ENCODE measurements around the gene OR2H2.

Gene OR2H2

GRCh38 chr6:29628419-29629281 is 43.7 kb downstream of the OR2H2 start:
- peak in 2 of 3 experiments; percentile 30 to 31 for DNase-seq (ENCODE audit: low read depth in 2 of 3, low spot score in 2 of 3)

GRCh38 chr6:29629571-29629970 is 44.6 kb downstream of the OR2H2 start:
- no peak for DNase-seq (ENCODE audit: low read depth in 2 of 3, low spot score in 2 of 3)

GRCh38 chr6:29630315-29630714 is 45.4 kb downstream of the OR2H2 start:
- no peak for DNase-seq (ENCODE audit: low read depth in 2 of 3, low spot score in 2 of 3)

- DNase-seq (ENCODE audit: low read depth in 2 of 3, low spot score in 2 of 3) = no peak
These were observed 46.4 kb downstream of the OR2H2 start for GRCh38 chr6:29631209-29631810.

- DNase-seq (ENCODE audit: low read depth in 2 of 3, low spot score in 2 of 3) = peak in 1 of 3 experiments; percentile 20
These were observed 47.2 kb downstream of the OR2H2 start for GRCh38 chr6:29631860-29632731.

GRCh38 chr6:29632789-29633533 is 48.0 kb downstream of the OR2H2 start, which contains the start of gene GABBR1:
GABBR1 (minus strand) TSS chr6:29633183; CDS start chr6:29632385, 798 bp downstream.
- peak in 2 of 3 experiments; percentile 26 to 37 for DNase-seq (ENCODE audit: low read depth in 2 of 3, low spot score in 2 of 3)

GRCh38 chr6:29633534-29633905 is 48.6 kb downstream of the OR2H2 start:
- DNase-seq (ENCODE audit: low read depth in 2 of 3, low spot score in 2 of 3) = no peak

- no peak for DNase-seq (ENCODE audit: low read depth in 2 of 3, low spot score in 2 of 3)
These were observed 52.3 kb downstream of the OR2H2 start for GRCh38 chr6:29637247-29637646.

All from activated CD8-positive, alpha-beta memory T cell treated with anti-CD3 and anti-CD28 coated beads for 48 hours (primary cell).